ENCODE measurements around the gene PIK3CD.
"Not testable (repeated sequence)": the region's sequence is repeated elsewhere in the genome, so short reads cannot be mapped to it uniquely, and the experiment has no call there.

PIK3CD gene

GRCh38 chr1:9658199-9658598 is 6.7 kb downstream of the PIK3CD start:
- no peak for TF ChIP-seq POLR2A (IDR thresholded peaks at IDR 0.05; ENCODE audit: low read depth, low read length)
- TF ChIP-seq TAF1 (IDR thresholded peaks at IDR 0.05; ENCODE audit: borderline replicate concordance, low read depth, low read length): no peak
- no peak for TF ChIP-seq POLR2AphosphoS5 (IDR thresholded peaks at IDR 0.05; ENCODE audit: low read depth, low read length)
- FAIRE-seq (no peak), DNase-seq (ENCODE audit: insufficient read length) (no peak)

- TF ChIP-seq POLR2A (IDR thresholded peaks at IDR 0.05; ENCODE audit: low read depth, low read length) (no peak), TAF1 (IDR thresholded peaks at IDR 0.05; ENCODE audit: borderline replicate concordance, low read depth, low read length) (no peak), POLR2AphosphoS5 (IDR thresholded peaks at IDR 0.05; ENCODE audit: low read depth, low read length) (no peak)
- FAIRE-seq: no peak
- DNase-seq (ENCODE audit: insufficient read length): no peak
Measured at GRCh38 chr1:9659328-9659727, 7.8 kb downstream of the PIK3CD start.

GRCh38 chr1:9663257-9663656 is 11.7 kb downstream of the PIK3CD start:
- DNase-seq (ENCODE audit: insufficient read length): no peak
- FAIRE-seq: no peak
- TF ChIP-seq POLR2AphosphoS5 (IDR thresholded peaks at IDR 0.05; ENCODE audit: low read depth, low read length) (no peak), POLR2A (IDR thresholded peaks at IDR 0.05; ENCODE audit: low read depth, low read length) (no peak), TAF1 (IDR thresholded peaks at IDR 0.05; ENCODE audit: borderline replicate concordance, low read depth, low read length) (no peak)

GRCh38 chr1:9665193-9665592 is 13.7 kb downstream of the PIK3CD start:
- no peak for TF ChIP-seq TAF1 (IDR thresholded peaks at IDR 0.05; ENCODE audit: borderline replicate concordance, low read depth, low read length)
- TF ChIP-seq POLR2A (IDR thresholded peaks at IDR 0.05; ENCODE audit: low read depth, low read length): no peak
- no peak for TF ChIP-seq POLR2AphosphoS5 (IDR thresholded peaks at IDR 0.05; ENCODE audit: low read depth, low read length)
- no peak for FAIRE-seq
- no peak for DNase-seq (ENCODE audit: insufficient read length)

- TF ChIP-seq POLR2A (IDR thresholded peaks at IDR 0.05; ENCODE audit: low read depth, low read length): no peak
- no peak for TF ChIP-seq POLR2AphosphoS5 (IDR thresholded peaks at IDR 0.05; ENCODE audit: low read depth, low read length)
- TF ChIP-seq TAF1 (IDR thresholded peaks at IDR 0.05; ENCODE audit: borderline replicate concordance, low read depth, low read length): no peak
- no peak for DNase-seq (ENCODE audit: insufficient read length)
- FAIRE-seq: peak; percentile 14
Measured at GRCh38 chr1:9668080-9668479, 16.5 kb downstream of the PIK3CD start.

GRCh38 chr1:9670085-9670484 is 18.6 kb downstream of the PIK3CD start:
- FAIRE-seq (no peak), DNase-seq (ENCODE audit: insufficient read length) (no peak)
- TF ChIP-seq TAF1 (IDR thresholded peaks at IDR 0.05; ENCODE audit: borderline replicate concordance, low read depth, low read length) (no peak), POLR2AphosphoS5 (IDR thresholded peaks at IDR 0.05; ENCODE audit: low read depth, low read length) (no peak), POLR2A (IDR thresholded peaks at IDR 0.05; ENCODE audit: low read depth, low read length) (no peak)

GRCh38 chr1:9671377-9672140 is 20.0 kb downstream of the PIK3CD start:
- DNase-seq (ENCODE audit: insufficient read length) (no peak), FAIRE-seq (no peak)
- TF ChIP-seq POLR2A (IDR thresholded peaks at IDR 0.05; ENCODE audit: low read depth, low read length) (no peak), TAF1 (IDR thresholded peaks at IDR 0.05; ENCODE audit: borderline replicate concordance, low read depth, low read length) (no peak), POLR2AphosphoS5 (IDR thresholded peaks at IDR 0.05; ENCODE audit: low read depth, low read length) (no peak)

GRCh38 chr1:9672444-9672843 is 20.9 kb downstream of the PIK3CD start:
- DNase-seq (ENCODE audit: insufficient read length) (no peak), FAIRE-seq (no peak)
- no peak for TF ChIP-seq POLR2A (IDR thresholded peaks at IDR 0.05; ENCODE audit: low read depth, low read length)
- no peak for TF ChIP-seq TAF1 (IDR thresholded peaks at IDR 0.05; ENCODE audit: borderline replicate concordance, low read depth, low read length)
- no peak for TF ChIP-seq POLR2AphosphoS5 (IDR thresholded peaks at IDR 0.05; ENCODE audit: low read depth, low read length)

- FAIRE-seq: no peak
- TF ChIP-seq POLR2A (IDR thresholded peaks at IDR 0.05; ENCODE audit: low read depth, low read length) (no peak), TAF1 (IDR thresholded peaks at IDR 0.05; ENCODE audit: borderline replicate concordance, low read depth, low read length) (no peak), POLR2AphosphoS5 (IDR thresholded peaks at IDR 0.05; ENCODE audit: low read depth, low read length) (no peak)
- no peak for DNase-seq (ENCODE audit: insufficient read length)
Measured at GRCh38 chr1:9675393-9675792, 23.9 kb downstream of the PIK3CD start.

GRCh38 chr1:9676128-9676527 is 24.6 kb downstream of the PIK3CD start:
- not testable (repeated sequence) for FAIRE-seq; DNase-seq (ENCODE audit: insufficient read length)

GRCh38 chr1:9676815-9677393 is 25.4 kb downstream of the PIK3CD start:
- no peak for DNase-seq (ENCODE audit: insufficient read length)
- TF ChIP-seq POLR2AphosphoS5 (IDR thresholded peaks at IDR 0.05; ENCODE audit: low read depth, low read length) (no peak), TAF1 (IDR thresholded peaks at IDR 0.05; ENCODE audit: borderline replicate concordance, low read depth, low read length) (no peak), POLR2A (IDR thresholded peaks at IDR 0.05; ENCODE audit: low read depth, low read length) (no peak)
- FAIRE-seq: no peak

- no peak for FAIRE-seq
- TF ChIP-seq POLR2AphosphoS5 (IDR thresholded peaks at IDR 0.05; ENCODE audit: low read depth, low read length): no peak
- TF ChIP-seq TAF1 (IDR thresholded peaks at IDR 0.05; ENCODE audit: borderline replicate concordance, low read depth, low read length): no peak
- TF ChIP-seq POLR2A (IDR thresholded peaks at IDR 0.05; ENCODE audit: low read depth, low read length): no peak
- no peak for DNase-seq (ENCODE audit: insufficient read length)
Measured at GRCh38 chr1:9680091-9680490, 28.6 kb downstream of the PIK3CD start.

All from GM12892 (cell line).